GM21529 (cell line): ENCODE results near the gene ADGRL1.

Experiments
- ATAC-seq: cut with Tn5 transposase; IDR thresholded peaks from one replicate; pipeline ENCODE4 v1.9.1; 2021; ENCODE audit not compliant: unreplicated experiment

ADGRL1 gene

GRCh38 chr19:14114854-14115253, 91.1 kb downstream of the ADGRL1 start:
- ATAC-seq, result no peak

GRCh38 chr19:14114439-14114838, 91.5 kb downstream of the ADGRL1 start:
- no peak for ATAC-seq

- no peak for ATAC-seq
Measured at GRCh38 chr19:14113762-14114414, 92.1 kb downstream of the ADGRL1 start.

- no peak for ATAC-seq
Measured at GRCh38 chr19:14112809-14113385, 93.1 kb downstream of the ADGRL1 start.

DNA sequence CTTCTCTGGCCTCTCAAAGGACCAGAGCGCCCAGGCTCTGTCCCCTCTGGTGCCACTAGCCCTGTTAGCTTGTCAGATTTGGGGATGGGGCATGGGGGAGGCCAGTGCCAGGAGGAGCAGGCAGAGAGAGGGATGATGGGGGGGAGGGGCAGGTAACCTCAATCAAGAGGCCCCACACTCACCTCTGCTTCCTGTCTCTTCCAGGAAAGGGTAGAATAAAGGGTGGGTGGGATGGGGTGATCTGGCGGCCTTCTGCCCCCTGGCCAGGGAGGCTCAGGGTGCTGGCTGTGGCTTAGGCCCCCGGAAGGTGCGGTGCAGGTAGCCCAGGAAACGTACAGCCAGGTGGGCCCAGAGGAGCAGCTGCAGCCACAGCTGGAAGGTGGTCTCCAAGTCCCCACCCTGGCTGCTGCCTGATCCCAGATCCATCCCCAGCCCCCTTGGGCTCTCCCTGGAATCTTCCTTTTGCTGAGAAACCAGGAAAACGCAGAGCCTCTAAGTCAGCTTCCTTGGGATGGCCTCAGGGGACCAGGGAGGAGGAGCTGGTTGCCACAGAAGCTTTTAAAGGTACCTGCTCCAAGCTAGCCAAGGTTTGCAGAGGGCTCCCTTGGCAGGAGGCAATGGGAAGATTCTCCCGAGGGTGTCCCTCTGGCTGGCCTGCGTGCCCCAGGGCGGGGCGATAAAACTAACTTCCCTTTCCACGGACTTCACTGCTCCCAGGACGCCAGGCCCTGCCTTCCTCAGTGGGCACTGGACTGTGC, 93.7 kb downstream of the ADGRL1 start:
- ATAC-seq, result no peak

- ATAC-seq, result no peak
Measured at GRCh38 chr19:14111486-14111885, 94.5 kb downstream of the ADGRL1 start.

DNA sequence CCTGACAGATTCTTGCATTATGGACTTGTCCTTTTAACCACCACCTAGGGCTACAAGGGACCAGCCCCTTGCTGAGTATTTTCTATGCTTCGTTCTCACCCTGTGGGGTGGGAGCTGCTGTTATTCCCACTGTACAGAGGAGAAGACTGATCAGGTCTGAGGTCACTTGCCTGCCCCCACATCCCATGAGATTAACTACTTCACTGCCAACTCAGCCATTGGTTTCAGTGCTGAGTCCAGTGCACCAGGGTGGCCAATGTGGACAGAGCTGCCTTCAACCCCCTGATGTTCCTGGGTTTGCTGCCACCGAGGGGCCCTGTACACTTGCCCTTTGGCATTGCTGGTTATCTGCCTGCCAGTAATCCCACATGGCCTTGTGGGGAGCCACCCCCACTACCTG, 95.3 kb downstream of the ADGRL1 start:
- no peak for ATAC-seq

GRCh38 chr19:14107581-14108461, 98.1 kb downstream of the ADGRL1 start:
- no peak for ATAC-seq

GRCh38 chr19:14106840-14107239, 99.1 kb downstream of the ADGRL1 start:
- no peak for ATAC-seq

DNA sequence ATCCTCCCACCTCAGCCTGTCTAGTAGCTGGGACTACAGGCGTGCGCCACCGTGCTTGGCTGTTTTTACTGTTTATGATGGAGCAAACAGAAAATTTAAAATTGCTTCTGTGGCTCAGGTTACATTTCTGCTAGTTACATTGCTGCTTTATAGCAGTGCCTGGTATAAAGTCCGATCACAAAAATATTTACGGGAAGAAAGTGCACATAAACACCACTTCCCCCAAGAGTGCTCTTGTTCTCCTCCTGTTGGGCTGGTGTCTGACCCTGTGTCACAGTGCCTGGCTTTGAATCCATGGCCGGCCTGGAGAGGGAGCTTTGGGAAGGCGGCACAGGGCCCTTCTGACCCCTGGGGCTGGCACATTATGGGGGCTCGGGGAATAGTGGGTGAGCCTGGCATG, 100.3 kb downstream of the ADGRL1 start:
- ATAC-seq, result no peak

DNA sequence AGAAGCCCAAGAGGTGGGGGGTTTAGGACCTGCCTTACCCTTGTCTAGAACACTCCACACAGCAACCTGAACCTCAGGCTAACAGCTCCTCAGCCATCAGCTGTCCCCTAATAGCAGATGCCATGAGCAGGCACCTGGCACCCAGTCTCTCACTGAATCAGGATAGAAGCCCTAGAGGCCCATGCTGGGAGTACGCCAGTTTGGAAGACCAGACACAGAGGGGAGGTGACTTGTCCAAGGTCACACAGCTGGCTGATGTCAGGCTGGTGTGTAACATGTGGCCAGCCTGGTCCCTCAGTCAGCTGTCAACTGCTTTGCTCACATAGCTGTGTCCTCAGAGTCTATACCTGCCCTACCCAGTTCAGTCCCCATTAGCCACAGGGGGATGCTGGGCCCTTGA, 102.7 kb downstream of the ADGRL1 start:
- ATAC-seq, result no peak

GRCh38 chr19:14102756-14103155, 103.2 kb downstream of the ADGRL1 start:
- ATAC-seq, result no peak

DNA sequence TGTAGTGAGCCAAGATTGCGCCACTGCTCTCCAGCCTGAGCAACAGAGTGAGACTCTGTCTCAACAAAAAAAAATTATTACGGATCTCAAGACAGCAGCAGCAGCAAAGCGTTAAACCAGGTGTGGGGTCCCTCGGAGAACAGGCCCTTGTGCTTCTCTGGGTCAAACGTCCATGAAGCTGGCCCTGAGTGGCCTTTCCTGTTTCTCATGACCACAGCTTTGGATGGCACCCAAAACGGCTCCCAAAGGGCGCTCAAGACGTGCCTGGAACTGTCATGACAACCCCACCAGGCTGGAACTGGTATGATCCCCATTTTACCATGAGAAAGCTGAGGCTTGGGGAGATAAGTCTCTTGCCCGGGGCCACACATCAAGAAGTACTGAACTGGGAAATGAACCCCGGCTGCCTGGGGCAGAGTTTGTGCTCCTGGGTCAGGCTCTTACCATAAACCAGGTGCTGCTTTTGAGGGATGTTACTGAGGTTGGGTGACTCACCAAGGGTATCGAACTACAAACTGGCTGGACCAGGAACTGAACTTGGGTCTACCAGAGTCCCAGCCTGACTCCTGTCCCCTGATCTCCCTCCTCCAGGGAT, 103.8 kb downstream of the ADGRL1 start:
- ATAC-seq, result no peak

DNA sequence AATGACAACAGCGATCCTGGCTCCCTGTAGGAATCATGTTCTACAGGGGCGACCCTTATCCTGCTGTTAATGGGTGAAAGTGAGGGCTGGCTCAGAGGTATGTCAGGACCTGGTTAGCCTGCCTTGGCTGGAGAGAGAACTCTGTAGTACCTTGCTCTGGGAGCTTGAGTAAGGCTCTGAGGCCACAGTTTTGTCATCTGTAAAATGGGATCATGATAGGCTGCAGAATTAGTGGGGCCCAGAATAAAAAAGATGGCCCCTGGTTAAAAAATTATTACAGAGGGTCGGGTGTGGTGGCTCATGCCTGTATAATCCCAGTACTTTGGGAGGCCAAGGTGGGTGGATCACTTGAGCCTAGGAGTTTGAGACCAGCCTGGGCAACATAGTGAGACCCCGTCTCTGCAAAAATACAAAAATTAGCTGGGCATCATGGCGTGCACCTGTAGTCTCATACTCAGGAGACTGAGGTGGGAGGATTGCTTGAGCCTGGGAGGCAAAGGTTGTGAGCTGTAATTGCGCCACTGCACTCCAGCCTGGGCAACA, 104.9 kb downstream of the ADGRL1 start:
- no peak for ATAC-seq
